Left ventricle myocardium inferior (tissue), 1 donor: ENCODE results near the gene UROC1. TPM values are rescaled to one million over a fixed set of nuclear protein-coding genes. Genes with fewer than 3 reads are reported as not detected.

ENCODE experiments used
- DNase-seq: peaks from one replicate; pipeline ENCODE4 v3.0.0-alpha.2; 2020
- H3K27ac ChIP-seq: fragments of 200-600 bp; replicated peaks from 2 replicates; pipeline ENCODE4 v1.8.0; 2021
- H3K27me3 ChIP-seq: fragments of 200-600 bp; 2 replicates; pipeline ENCODE4 v1.8.0; 2021; ENCODE audit warnings: low read depth
- H3K36me3 ChIP-seq: fragments of 200-600 bp; 2 replicates; pipeline ENCODE4 v1.8.0; 2021
- H3K4me1 ChIP-seq: fragments of 200-600 bp; 2 replicates; pipeline ENCODE4 v1.8.0; 2021
- H3K4me3 ChIP-seq: fragments of 200-600 bp; 2 replicates; pipeline ENCODE4 v1.8.0; 2021; ENCODE audit warnings: mild to moderate bottlenecking, moderate library complexity
- H3K9me3 ChIP-seq: fragments of 200-600 bp; replicated peaks from 2 replicates; pipeline ENCODE4 v1.8.0; 2021
- CTCF ChIP-seq: fragments of 200-600 bp; IDR thresholded peaks from 2 replicates; pipeline ENCODE4 v1.8.0; 2021; ENCODE audit warnings: antibody characterized with exemption, mild to moderate bottlenecking, borderline replicate concordance
- intact Hi-C: fragments of 100-400 bp; cut with micrococcal nuclease; formaldehyde crosslinking; loops from one replicate; pipeline ENCODE4 v1.11.0; 2022
- total RNA-seq: library from RNA; stranded (reverse); fragmentation: NEBNext Ultra II Directional; extraction: Animal tissue kit (Norgen Biotek cat#: 25700); gene quantifications from one replicate; pipeline ENCODE4 v1.2.1, GENCODE V29; 2021
- donor health status: DM: no; HTN: yes; CAD: no; lungs with severe emphysema.

Gene UROC1
- total RNA-seq, 1 donor from 2014 or later = not detected

- no peak for TF ChIP-seq CTCF
- Histone ChIP-seq H3K27ac (no peak overlapping the region), H3K27me3 (no peaks in the 10 kb centered on the region), H3K9me3 (no peaks in the 10 kb centered on the region), H3K4me1 (peaks cover 2% of the 10 kb centered on the region), H3K4me3 (no peak overlapping the region), H3K36me3 (no peaks in the 10 kb centered on the region)
- intact Hi-C loops = no loop called here
- no peak for DNase-seq
Observed at GRCh38 chr3:126481808-126482502, 35.6 kb downstream of the UROC1 start.

- DNase-seq = no peak
- H3K27ac ChIP-seq = no peak overlapping the region
- no peaks in the 10 kb centered on the region for H3K36me3 ChIP-seq
- no peak overlapping the region for H3K4me3 ChIP-seq
- intact Hi-C loops = no loop called here
- TF ChIP-seq CTCF = no peak
- no peaks in the 10 kb centered on the region for H3K9me3 ChIP-seq
- H3K27me3 ChIP-seq = no peaks in the 10 kb centered on the region
- peaks cover 7% of the 10 kb centered on the region for H3K4me1 ChIP-seq
Observed at GRCh38 chr3:126480861-126481260, 36.7 kb downstream of the UROC1 start.

GRCh38 chr3:126480206-126480605 lies 37.4 kb downstream of the UROC1 start:
- Histone ChIP-seq H3K4me3 (no peak overlapping the region), H3K4me1 (peaks cover 7% of the 10 kb centered on the region), H3K9me3 (no peaks in the 10 kb centered on the region), H3K27me3 (no peaks in the 10 kb centered on the region), H3K27ac (no peak overlapping the region), H3K36me3 (no peaks in the 10 kb centered on the region)
- TF ChIP-seq CTCF = no peak
- intact Hi-C loops = no loop called here
- no peak for DNase-seq

- Histone ChIP-seq H3K27ac (no peak overlapping the region), H3K9me3 (no peaks in the 10 kb centered on the region)
- intact Hi-C loops = no loop called here
Observed at GRCh38 chr3:126479642-126480041, 37.9 kb downstream of the UROC1 start.

GRCh38 chr3:126478581-126479310 lies 38.8 kb downstream of the UROC1 start:
- intact Hi-C loops = no loop called here
- no peak for DNase-seq

More at GRCh38 chr3:126479642-126480041, 37.9 kb downstream of the UROC1 start:
- Histone ChIP-seq H3K36me3 (no peaks in the 10 kb centered on the region), H3K4me3 (no peak overlapping the region), H3K27me3 (no peaks in the 10 kb centered on the region), H3K4me1 (peaks cover 12% of the 10 kb centered on the region)
- DNase-seq = no peak
- TF ChIP-seq CTCF = no peak

More at GRCh38 chr3:126478581-126479310, 38.8 kb downstream of the UROC1 start:
- no peak for TF ChIP-seq CTCF
- Histone ChIP-seq H3K36me3 (no peaks in the 10 kb centered on the region), H3K4me3 (no peak overlapping the region), H3K9me3 (no peaks in the 10 kb centered on the region), H3K27me3 (no peaks in the 10 kb centered on the region), H3K27ac (no peak overlapping the region), H3K4me1 (peaks cover 21% of the 10 kb centered on the region)
